Neural crest cell (in vitro differentiated cells): ENCODE data around the gene GALNT9. TPM values are rescaled to one million over a fixed set of nuclear protein-coding genes. Genes with fewer than 3 reads are reported as not detected.

Experiments
- DNase-seq: peaks from one replicate; pipeline ENCODE4 v3.0.0; 2021; ENCODE audit warnings: low read depth, mixed read lengths, low spot score
- H3K27ac Mint-ChIP-seq: one replicate; pipeline ENCODE4 v1.8.0; 2021; ENCODE audit warnings: mild to moderate bottlenecking, mixed read lengths; ENCODE audit not compliant: unreplicated experiment
- H3K27me3 Mint-ChIP-seq: 2 replicates; pipeline ENCODE4 v1.8.0; 2021; ENCODE audit warnings: low read depth, mild to moderate bottlenecking, mixed read lengths
- H3K36me3 Mint-ChIP-seq: 2 replicates; pipeline ENCODE4 v1.8.0; 2021; ENCODE audit warnings: low read depth, mild to moderate bottlenecking, mixed read lengths
- H3K4me1 Mint-ChIP-seq: 2 replicates; pipeline ENCODE4 v1.8.0; 2021; ENCODE audit warnings: mixed read lengths
- H3K4me3 Mint-ChIP-seq: one replicate; pipeline ENCODE4 v1.8.0; 2021; ENCODE audit warnings: mild to moderate bottlenecking, mixed read lengths
- H3K9me3 Mint-ChIP-seq: 2 replicates; pipeline ENCODE4 v1.8.0; 2021; ENCODE audit warnings: mixed read lengths
- total RNA-seq: library from RNA; stranded (reverse); gene quantifications from 2 replicates; pipeline ENCODE4 v1.2.1, GENCODE V29; 2021
- TF ChIP-seq, protein P1 (sequence below): fragments of 200-600 bp; sonication (generic); conservative IDR thresholded peaks from 2 replicates; pipeline ENCODE4 v1.5.0; 2021; ENCODE audit warnings: antibody characterized with exemption, mild to moderate bottlenecking

The GALNT9 gene
- total RNA-seq, 1 donor from 2014 or later, result 1.3 TPM

DNA sequence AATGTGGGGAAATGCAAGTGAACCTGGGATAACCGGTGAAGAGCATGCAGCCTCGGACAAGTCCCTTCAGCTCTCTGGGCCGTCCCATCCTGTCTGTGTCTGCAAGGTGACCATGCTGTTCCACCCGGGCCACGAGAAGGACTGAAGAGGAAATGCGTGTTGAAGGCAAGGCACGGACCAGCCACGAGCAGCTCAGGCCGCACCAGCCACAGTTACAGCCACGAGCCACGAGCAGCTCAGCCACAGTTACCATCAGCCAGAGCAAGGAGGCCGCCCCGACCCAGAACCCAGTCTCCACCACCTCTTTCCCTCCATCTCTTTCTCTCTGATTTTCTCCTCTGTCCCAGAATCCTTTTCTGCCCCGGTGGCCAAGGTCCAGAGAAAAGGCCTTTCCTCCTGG is 18.8 kb upstream of the GALNT9 start:
- peaks cover under 1% of the 10 kb centered on the region for H3K27me3 Mint-ChIP-seq
- TF ChIP-seq, protein P1, sequence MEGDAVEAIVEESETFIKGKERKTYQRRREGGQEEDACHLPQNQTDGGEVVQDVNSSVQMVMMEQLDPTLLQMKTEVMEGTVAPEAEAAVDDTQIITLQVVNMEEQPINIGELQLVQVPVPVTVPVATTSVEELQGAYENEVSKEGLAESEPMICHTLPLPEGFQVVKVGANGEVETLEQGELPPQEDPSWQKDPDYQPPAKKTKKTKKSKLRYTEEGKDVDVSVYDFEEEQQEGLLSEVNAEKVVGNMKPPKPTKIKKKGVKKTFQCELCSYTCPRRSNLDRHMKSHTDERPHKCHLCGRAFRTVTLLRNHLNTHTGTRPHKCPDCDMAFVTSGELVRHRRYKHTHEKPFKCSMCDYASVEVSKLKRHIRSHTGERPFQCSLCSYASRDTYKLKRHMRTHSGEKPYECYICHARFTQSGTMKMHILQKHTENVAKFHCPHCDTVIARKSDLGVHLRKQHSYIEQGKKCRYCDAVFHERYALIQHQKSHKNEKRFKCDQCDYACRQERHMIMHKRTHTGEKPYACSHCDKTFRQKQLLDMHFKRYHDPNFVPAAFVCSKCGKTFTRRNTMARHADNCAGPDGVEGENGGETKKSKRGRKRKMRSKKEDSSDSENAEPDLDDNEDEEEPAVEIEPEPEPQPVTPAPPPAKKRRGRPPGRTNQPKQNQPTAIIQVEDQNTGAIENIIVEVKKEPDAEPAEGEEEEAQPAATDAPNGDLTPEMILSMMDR, result no peak
- H3K4me1 Mint-ChIP-seq, result peaks cover 25% of the 10 kb centered on the region
- H3K36me3 Mint-ChIP-seq, result no peaks in the 10 kb centered on the region
- H3K9me3 Mint-ChIP-seq, result no peaks in the 10 kb centered on the region
- no peak overlapping the region for H3K27ac Mint-ChIP-seq
- no peak overlapping the region for H3K4me3 Mint-ChIP-seq
- DNase-seq, result no peak

DNA sequence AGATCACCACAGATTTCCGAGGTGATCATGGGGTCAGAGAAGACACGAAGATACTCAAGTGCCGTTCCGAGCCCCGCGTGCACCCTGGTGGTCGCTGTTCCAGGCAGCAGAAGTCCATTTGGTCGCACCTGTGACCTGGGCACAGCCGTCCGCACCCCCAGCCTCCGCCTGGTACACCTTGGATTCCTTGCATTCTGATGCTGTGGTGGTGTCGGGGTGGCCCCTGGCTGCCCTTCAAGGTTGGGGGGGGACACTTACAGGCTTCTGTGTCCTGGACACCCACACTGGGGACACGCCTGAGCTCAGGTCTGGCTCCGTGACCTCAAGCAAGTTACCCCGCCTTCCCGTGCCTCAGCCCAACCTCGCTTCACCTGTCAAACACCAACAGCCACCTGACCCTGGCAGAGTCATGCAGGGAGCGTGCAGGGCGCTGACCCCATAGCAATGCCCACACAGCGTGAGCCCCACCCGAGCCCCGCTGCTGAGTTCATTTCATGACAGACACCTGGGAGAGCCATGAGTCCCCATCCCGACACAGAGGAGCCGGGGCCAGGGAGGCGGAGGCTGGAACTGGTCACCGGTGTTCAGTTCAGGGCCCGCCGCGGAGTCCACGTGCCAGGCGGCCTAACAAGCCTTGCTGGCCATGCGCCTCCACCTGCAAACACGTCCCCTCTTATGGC is 17.9 kb upstream of the GALNT9 start:
- H3K4me3 Mint-ChIP-seq, result no peak overlapping the region
- no peak overlapping the region for H3K27ac Mint-ChIP-seq
- H3K36me3 Mint-ChIP-seq, result no peaks in the 10 kb centered on the region
- H3K9me3 Mint-ChIP-seq, result no peaks in the 10 kb centered on the region
- peaks cover 33% of the 10 kb centered on the region for H3K4me1 Mint-ChIP-seq
- no peak for DNase-seq
- TF ChIP-seq, protein P1, result no peak
- H3K27me3 Mint-ChIP-seq, result peaks cover 8% of the 10 kb centered on the region

DNA sequence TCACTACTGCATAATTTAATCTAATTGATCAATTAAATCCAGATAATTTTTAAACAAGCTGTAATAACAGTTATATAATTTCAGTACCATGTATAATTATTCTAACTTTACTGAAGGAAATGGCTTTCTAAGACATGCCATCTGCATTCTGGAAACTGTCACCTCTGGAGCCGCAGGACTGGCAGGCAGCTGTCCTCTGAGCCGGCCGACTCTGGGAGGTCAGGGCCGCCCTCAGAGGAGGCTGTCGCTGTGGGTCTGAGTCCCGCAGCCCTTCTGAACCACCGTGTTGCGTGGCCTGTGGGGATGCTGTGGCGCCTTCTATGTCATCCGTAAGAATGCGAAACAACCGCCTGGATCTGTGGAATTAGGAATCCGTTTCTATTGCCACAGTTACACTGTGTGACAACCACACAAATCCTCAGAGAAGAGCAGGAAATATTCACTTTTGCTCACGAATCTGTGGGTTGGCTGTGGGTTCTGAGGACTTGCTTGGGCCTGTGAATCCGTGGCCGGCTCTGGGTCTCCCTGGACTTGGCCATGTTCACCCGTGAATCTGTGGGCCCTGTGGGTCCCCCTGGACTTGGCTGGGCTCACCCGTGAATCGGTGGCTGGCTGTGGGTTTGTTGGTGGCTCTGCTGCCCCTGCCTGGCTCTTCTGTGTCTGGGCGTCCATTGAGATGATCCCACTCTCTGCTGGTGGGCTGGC is 17.2 kb upstream of the GALNT9 start:
- Mint-ChIP-seq H3K4me3 (no peak overlapping the region), H3K9me3 (no peaks in the 10 kb centered on the region), H3K4me1 (peaks cover 34% of the 10 kb centered on the region), H3K27me3 (peaks cover 8% of the 10 kb centered on the region), H3K36me3 (no peaks in the 10 kb centered on the region), H3K27ac (no peak overlapping the region)
- no peak for DNase-seq
- TF ChIP-seq, protein P1, result no peak

DNA sequence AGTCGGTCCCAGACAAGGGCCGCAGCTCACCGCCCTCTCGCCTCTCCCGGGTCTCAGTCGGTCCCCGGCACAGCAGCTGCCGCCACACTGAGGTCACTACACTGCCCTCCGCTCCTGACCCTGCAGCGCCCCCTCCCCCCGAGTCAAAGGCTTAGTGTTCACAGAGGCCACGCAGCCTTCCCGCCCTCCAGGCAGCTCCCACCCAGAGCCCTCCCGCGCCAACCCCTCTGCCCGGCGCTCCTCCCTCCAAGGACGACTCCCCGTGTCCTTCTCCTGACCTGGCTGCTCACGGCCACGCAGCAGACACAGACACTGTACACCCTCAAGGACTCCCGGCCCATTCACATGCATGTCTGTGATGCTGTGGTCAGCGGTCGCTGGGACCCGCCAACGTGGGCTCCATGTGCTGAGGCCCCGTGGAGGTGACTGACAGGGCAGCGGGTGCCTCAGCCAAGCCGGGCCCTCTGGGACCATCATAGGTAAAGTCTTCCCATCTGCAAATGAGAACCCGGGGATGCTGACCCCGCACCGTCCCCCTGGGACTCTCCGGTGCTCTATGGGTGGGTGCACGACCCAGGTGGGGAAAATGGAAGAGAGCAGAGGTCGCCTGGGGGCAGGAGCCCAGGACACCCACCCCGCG is 16.3 kb upstream of the GALNT9 start:
- Mint-ChIP-seq H3K4me3 (peak overlapping the region; percentile 9), H3K27ac (peak overlapping the region; percentile 90), H3K27me3 (peaks cover 8% of the 10 kb centered on the region), H3K36me3 (no peaks in the 10 kb centered on the region), H3K4me1 (peaks cover 34% of the 10 kb centered on the region), H3K9me3 (no peaks in the 10 kb centered on the region)
- TF ChIP-seq, protein P1, result no peak
- DNase-seq, result no peak

DNA sequence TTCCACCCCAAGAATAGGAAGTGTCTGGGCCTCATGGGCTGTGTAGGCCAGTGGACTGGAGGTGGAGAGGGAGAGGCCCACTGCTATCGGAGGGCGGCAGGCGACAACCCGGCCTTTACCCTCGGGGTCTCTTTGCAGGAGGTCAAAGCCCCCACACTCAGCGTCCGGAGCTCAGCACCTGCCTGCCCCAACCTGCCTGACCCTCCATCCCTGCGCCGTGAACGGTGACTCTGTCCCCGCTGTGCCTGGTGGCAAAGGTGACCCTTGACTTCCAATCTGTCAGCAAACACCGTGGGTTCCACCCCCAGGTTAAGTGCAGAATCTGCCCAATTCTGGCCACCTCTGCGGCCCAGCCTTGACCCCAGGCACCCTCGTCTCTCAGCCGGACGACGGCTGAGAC is 15.7 kb upstream of the GALNT9 start:
- H3K4me3 Mint-ChIP-seq, result no peak overlapping the region
- no peaks in the 10 kb centered on the region for H3K9me3 Mint-ChIP-seq
- H3K27ac Mint-ChIP-seq, result no peak overlapping the region
- H3K36me3 Mint-ChIP-seq, result no peaks in the 10 kb centered on the region
- H3K4me1 Mint-ChIP-seq, result peaks cover 34% of the 10 kb centered on the region
- no peak for DNase-seq
- H3K27me3 Mint-ChIP-seq, result peaks cover 8% of the 10 kb centered on the region
- TF ChIP-seq, protein P1, result no peak
